ENCODE data around the gene CCDC81. TPM values are rescaled to one million over a fixed set of nuclear protein-coding genes. Genes with fewer than 3 reads are reported as not detected.
"Not testable (repeated sequence)": the region's sequence is repeated elsewhere in the genome, so short reads cannot be mapped to it uniquely, and the experiment has no call there.

The CCDC81 gene
- total RNA-seq, 2 donors from 2014 or later, result 0.41 to 1.0 TPM

DNA sequence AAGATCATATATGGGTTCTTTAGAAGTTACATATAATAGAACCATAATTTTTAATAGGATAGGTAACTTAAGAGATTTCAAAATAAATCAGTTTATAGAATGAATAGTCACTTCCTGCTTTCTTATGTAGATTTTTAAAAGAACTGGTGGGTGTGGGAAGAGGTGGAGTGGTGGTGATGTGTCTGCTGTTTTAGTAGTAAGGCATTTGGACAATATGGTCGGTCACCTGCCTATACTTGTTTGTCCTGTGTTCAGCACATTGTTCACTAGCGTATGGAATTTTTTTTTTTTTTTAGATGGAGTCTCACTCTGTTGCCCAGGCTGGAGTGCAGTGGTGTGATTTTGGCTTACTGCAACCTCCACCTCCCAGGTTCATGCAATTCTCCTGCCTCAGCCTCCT, 39.3 kb downstream of the CCDC81 start:
- H3K9me3 Mint-ChIP-seq, result no peaks in the 10 kb centered on the region
- no peak overlapping the region for H3K4me3 Mint-ChIP-seq
- no peaks in the 10 kb centered on the region for H3K4me1 Mint-ChIP-seq
- H3K36me3 Mint-ChIP-seq (ENCODE audit: low read depth), result no peaks in the 10 kb centered on the region
- no peak overlapping the region for H3K27ac Mint-ChIP-seq
- no peaks in the 10 kb centered on the region for H3K27me3 Mint-ChIP-seq
- ATAC-seq (replicated peaks), result no peak

DNA sequence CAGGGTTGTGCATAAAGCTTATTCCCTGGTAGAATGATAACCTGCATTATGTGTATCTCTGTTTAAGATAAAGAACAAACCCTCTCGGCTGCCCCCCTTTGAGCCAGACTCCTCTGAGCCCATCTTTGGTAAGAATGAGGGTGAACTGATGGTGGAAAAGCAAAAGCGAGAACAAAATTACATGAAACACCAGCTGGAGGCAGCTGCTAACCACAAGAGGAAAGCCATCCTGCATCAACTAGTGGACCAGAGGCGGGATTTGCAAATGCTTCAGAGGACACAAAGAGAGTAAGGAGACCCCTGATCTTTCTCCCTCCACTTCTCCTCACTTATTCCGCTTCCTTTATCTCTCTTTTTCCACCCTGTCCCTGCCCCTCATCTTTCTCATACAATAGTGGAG, 40.3 kb downstream of the CCDC81 start:
- Mint-ChIP-seq H3K4me1 (no peaks in the 10 kb centered on the region), H3K27me3 (no peaks in the 10 kb centered on the region), H3K27ac (no peak overlapping the region), H3K36me3 (ENCODE audit: low read depth) (no peaks in the 10 kb centered on the region), H3K9me3 (no peaks in the 10 kb centered on the region), H3K4me3 (no peak overlapping the region)
- ATAC-seq (replicated peaks), result no peak

DNA sequence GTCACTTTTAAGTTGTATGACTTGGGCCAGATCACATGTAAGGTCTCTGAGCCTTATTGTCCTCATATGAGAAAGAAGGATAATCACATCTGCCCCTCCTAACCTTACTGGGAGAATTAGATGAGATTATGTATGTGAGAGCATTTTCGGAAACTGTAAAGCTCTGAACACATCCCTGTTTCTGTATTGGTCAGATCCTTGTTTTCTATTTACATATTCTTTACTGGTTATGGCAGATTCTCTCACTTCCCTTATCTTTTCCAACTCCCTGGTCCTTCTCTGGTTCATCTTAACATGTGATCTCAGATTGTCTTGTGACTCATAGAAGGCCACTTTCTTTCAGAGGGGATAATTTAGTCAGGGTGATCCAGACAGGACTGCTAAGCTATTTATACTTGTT, 41.8 kb downstream of the CCDC81 start:
- no peak for ATAC-seq (replicated peaks)
- Mint-ChIP-seq H3K4me1 (no peaks in the 10 kb centered on the region), H3K4me3 (no peak overlapping the region), H3K27ac (no peak overlapping the region), H3K36me3 (ENCODE audit: low read depth) (no peaks in the 10 kb centered on the region), H3K9me3 (no peaks in the 10 kb centered on the region), H3K27me3 (no peaks in the 10 kb centered on the region)

DNA sequence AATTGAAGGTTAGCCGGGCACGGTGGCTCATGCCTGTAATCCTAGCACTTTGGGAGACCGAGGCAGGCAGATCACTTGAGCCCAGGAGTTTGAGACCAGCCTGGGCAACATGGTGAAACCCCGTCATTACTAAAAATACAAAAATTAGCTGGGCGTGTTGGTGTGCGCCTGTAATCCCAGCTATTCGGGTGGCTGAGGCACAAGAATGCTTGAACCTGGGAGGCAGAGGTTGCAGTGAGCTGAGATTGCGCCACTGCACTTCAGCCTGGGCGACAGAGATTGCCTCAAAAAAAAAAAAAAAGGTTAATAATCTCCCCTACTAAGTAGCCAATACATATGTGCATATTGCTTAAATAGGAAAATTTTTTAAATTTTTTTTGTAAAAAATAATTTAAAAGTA, 42.3 kb downstream of the CCDC81 start:
- not testable (repeated sequence) for ATAC-seq (replicated peaks); H3K9me3 Mint-ChIP-seq

DNA sequence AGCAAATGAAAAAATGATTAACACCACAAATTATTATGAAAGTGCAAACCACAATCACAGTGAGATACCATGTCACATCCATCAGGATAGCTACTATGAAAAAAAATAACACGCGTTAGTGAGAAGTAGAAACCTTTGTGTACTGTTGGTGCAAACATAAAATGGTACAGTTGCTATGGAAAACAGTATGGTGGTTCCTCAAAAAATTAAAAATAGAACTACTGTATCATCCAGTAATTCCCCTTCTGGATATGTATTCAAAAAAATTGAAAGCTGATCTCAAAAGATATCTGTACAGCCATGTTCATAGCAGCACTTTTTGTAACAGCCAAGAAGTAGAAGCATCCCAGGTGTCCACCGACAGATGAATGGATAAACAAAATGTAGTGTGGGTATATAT, 43.4 kb downstream of the CCDC81 start:
- Mint-ChIP-seq H3K27me3 (no peaks in the 10 kb centered on the region), H3K4me3 (no peak overlapping the region), H3K36me3 (ENCODE audit: low read depth) (no peaks in the 10 kb centered on the region), H3K9me3 (no peaks in the 10 kb centered on the region), H3K4me1 (no peaks in the 10 kb centered on the region), H3K27ac (no peak overlapping the region)
- ATAC-seq (replicated peaks), result no peak

More for the DNA sequence above, 42.3 kb downstream of the CCDC81 start:
- H3K4me3 Mint-ChIP-seq; H3K27ac Mint-ChIP-seq; H3K4me1 Mint-ChIP-seq; H3K36me3 Mint-ChIP-seq (ENCODE audit: low read depth); H3K27me3 Mint-ChIP-seq: not testable (repeated sequence)

DNA sequence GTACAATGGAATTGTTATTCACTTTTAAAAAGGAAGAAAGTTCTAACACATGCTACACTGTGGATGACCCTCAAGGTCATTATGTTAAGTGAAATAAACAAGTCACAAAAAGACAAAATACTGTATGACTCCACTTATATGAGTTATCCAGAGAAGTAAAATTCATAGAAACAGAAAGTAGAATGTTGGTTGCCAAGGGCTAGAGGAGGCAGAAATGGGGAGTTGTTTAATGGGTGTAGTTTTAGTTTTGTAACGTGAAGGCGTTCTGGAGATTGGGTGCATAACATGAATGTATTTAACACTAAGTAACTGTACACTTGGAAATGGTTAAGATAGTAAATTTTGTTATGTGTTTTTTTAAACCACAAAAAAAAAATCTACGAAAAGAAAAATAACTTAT, 43.8 kb downstream of the CCDC81 start:
- H3K9me3 Mint-ChIP-seq, result no peaks in the 10 kb centered on the region
- H3K27me3 Mint-ChIP-seq, result no peaks in the 10 kb centered on the region
- no peaks in the 10 kb centered on the region for H3K36me3 Mint-ChIP-seq (ENCODE audit: low read depth)
- H3K4me1 Mint-ChIP-seq, result no peaks in the 10 kb centered on the region
- peak overlapping the region; percentile 10 for H3K27ac Mint-ChIP-seq
- no peak for ATAC-seq (replicated peaks)
- H3K4me3 Mint-ChIP-seq, result no peak overlapping the region

DNA sequence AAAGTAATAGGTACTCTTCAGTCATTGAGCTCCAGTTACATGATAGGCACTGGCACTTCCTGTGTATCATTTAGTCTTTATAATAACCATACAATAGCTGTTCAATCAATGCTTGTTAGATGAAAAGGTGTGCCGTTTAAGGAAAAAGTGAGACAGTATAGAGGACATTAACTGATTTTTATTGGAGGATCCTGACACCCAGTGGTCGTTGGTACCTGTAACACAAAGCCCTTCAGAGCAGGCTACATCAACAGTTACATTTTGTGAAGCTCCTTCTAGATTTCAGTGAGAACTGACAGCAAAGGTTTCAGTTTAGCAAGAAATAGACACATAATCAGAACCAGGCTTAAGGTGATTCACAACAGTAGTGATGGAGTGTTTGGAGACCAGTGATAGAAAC, 44.2 kb downstream of the CCDC81 start:
- ATAC-seq (replicated peaks), result peak; percentile 65
- no peak overlapping the region for H3K4me3 Mint-ChIP-seq
- H3K36me3 Mint-ChIP-seq (ENCODE audit: low read depth), result no peaks in the 10 kb centered on the region
- H3K4me1 Mint-ChIP-seq, result no peaks in the 10 kb centered on the region
- no peaks in the 10 kb centered on the region for H3K27me3 Mint-ChIP-seq
- no peaks in the 10 kb centered on the region for H3K9me3 Mint-ChIP-seq
- H3K27ac Mint-ChIP-seq, result peak overlapping the region; percentile 10

DNA sequence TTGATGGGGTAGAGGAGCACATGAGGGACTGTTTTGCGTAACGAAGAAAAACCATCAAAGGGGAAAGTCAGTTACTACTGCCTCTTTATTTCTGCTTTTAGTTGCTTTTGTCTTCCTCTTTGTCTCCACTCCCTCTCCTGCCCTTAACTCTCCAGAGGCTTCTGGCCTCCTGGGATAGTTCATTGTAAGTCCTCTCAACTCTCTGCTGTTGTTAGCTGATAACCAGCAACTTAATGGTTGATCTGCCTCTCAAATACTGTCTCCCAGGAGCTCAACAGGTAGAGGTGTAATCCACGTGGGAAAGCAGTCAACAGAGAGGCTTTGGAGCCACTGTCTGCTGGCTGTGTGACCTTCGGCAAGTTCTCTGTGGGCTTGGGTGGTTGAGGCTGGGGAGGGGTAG, 47.3 kb downstream of the CCDC81 start:
- Mint-ChIP-seq H3K9me3 (no peaks in the 10 kb centered on the region), H3K4me1 (no peaks in the 10 kb centered on the region), H3K4me3 (no peak overlapping the region), H3K27ac (no peak overlapping the region), H3K36me3 (ENCODE audit: low read depth) (no peaks in the 10 kb centered on the region), H3K27me3 (no peaks in the 10 kb centered on the region)
- no peak for ATAC-seq (replicated peaks)

DNA sequence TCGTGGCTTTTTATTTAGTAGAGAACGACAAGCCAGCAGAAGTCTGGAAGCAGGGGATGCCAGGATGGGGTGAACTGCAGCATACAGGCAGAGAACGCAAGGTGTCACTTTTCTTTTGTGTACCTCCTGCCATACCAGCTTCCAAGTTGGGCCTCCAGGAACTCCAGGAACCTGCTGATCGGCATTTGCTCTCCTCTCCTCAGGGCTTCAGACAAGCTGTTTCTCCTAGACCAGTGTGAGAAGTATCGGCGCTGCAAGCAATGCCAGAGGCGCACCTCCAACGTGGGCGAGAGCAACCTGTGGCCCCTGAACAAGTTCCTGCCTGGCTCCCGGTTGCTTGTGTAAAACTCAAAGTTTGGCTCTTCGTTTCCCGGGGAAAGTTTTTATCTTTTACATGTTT, 47.7 kb downstream of the CCDC81 start:
- Mint-ChIP-seq H3K4me3 (no peak overlapping the region), H3K27ac (no peak overlapping the region), H3K36me3 (ENCODE audit: low read depth) (no peaks in the 10 kb centered on the region), H3K4me1 (no peaks in the 10 kb centered on the region), H3K9me3 (no peaks in the 10 kb centered on the region), H3K27me3 (no peaks in the 10 kb centered on the region)
- ATAC-seq (replicated peaks), result no peak

DNA sequence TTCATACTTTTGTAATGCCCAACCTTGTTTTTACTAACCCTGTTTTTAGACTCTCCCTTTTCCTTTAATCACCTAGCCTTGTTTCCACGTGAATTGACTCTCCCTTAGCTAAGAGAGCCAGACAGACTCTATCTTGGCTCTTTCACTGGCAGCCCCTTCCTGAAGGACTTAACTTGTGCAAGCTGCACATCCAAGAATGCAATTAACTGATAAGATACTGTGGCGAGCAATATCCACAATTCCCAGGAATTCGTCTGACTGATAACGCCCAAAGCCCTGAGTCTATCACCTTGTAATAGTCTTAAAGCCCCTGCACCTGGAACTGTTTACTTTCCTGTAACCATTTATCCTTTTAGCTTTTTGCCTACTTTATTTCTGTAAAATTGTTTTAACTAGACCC, 48.8 kb downstream of the CCDC81 start:
- H3K4me3 Mint-ChIP-seq; H3K4me1 Mint-ChIP-seq; H3K27ac Mint-ChIP-seq; H3K27me3 Mint-ChIP-seq; H3K36me3 Mint-ChIP-seq (ENCODE audit: low read depth); ATAC-seq (replicated peaks); H3K9me3 Mint-ChIP-seq: not testable (repeated sequence)

DNA sequence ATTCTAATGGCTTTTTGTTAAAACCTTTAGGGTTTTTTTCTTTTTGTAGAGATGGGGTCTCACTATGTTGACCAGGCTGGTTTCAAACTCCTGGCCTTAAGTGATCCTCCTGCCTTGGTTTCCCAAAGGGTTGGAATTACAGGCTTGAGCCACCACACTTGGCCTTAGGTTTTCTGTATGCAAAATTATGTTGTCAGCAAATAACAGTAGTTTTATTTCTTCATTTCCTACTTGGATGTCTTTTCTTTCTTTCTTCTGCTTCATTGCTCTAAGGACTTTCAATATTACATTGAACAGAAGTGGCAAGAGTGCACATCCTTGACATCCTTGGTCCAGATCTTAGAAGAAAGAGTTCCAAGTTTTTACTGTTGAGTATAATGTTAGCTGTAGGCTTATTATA, 52.8 kb downstream of the CCDC81 start:
- H3K4me3 Mint-ChIP-seq, result no peak overlapping the region
- no peaks in the 10 kb centered on the region for H3K4me1 Mint-ChIP-seq
- H3K27me3 Mint-ChIP-seq, result peaks cover 4% of the 10 kb centered on the region
- H3K36me3 Mint-ChIP-seq (ENCODE audit: low read depth), result no peaks in the 10 kb centered on the region
- no peak for ATAC-seq (replicated peaks)
- H3K27ac Mint-ChIP-seq, result no peak overlapping the region
- peaks cover 3% of the 10 kb centered on the region for H3K9me3 Mint-ChIP-seq

DNA sequence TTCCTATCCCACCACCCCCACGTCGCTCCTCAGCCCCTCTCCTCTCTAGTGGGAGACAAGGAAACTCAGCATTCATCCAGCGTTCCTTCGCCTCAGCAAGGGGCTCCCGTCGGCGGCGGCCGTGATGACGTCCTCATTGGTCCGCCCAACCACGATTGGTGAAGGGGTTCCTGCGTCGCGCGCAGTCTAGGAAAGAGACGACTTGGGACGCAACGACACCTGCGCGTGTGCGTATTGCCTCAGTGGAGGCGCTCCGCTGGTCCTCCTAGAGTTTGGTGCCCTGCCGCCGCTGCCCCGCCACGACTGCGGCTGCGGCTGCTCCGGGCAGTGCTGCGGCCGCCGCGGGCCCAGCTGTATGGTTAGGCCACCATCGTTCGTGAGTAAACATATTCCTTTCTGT, 56.6 kb downstream of the CCDC81 start:
- ATAC-seq (replicated peaks), result peak; percentile 40
- Mint-ChIP-seq H3K36me3 (ENCODE audit: low read depth) (no peaks in the 10 kb centered on the region), H3K9me3 (peaks cover 3% of the 10 kb centered on the region), H3K27me3 (peaks cover 4% of the 10 kb centered on the region), H3K4me3 (peak overlapping the region; percentile 22), H3K27ac (no peak overlapping the region), H3K4me1 (no peaks in the 10 kb centered on the region)

DNA sequence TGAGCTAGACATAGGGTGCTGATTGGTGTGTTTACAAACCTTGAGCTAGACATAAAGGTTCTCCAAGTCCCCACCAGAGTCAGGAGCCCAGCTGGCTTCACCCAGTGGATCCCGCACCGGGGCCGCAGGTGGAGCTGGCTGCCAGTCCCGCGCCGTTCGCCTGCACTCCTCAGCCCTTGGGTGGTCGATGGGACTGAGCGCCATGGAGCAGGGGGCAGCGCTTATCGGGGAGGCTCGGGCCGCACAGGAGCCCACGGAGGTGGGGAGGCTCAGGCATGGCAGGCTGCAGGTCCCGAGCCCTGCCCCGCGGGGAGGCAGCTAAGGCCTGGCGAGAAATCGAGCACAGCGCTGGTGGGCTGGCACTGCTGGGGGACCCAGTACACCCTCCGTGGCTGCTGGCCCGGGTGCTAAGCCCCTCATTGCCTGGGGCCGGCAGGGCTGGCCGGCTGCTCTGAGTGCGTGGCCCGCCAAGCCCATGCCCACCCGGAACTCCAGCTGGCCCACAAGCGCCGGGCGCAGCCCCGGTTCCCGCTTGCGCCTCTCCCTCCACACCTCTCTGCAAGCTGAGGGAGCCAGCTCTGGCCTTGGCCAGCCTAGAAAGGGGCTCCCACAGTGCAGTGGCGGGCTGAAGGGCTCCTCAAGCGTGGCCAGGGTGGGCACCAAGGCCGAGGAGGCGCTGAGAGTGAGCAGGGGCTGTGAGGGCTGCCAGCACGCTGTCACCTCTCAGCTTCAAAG, 58.8 kb downstream of the CCDC81 start:
- not testable (repeated sequence) for ATAC-seq (replicated peaks); H3K9me3 Mint-ChIP-seq; H3K36me3 Mint-ChIP-seq (ENCODE audit: low read depth); H3K4me3 Mint-ChIP-seq; H3K27ac Mint-ChIP-seq; H3K27me3 Mint-ChIP-seq; H3K4me1 Mint-ChIP-seq

DNA sequence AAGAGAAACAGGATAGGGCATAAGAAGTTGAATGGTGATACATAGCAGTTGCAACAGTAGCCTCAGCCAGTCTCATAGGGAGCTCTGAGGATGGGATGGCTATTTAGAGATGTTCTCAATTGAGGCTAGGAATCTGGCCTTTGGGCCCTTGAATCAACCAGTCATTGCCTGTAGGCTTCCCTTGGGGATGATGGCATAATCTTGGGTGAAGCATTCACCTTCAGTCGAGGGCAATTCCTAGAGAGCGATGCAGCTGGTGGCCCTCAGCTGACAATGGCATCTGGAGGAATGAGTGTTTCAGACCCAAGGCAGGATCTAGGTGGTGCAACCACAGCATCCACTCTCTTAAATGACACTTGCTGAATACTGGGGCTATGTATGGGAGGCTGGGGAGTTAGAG, 61.0 kb downstream of the CCDC81 start:
- Mint-ChIP-seq H3K4me3 (no peak overlapping the region), H3K4me1 (no peaks in the 10 kb centered on the region), H3K27ac (no peak overlapping the region), H3K36me3 (ENCODE audit: low read depth) (no peaks in the 10 kb centered on the region), H3K9me3 (no peaks in the 10 kb centered on the region), H3K27me3 (no peaks in the 10 kb centered on the region)
- no peak for ATAC-seq (replicated peaks)

DNA sequence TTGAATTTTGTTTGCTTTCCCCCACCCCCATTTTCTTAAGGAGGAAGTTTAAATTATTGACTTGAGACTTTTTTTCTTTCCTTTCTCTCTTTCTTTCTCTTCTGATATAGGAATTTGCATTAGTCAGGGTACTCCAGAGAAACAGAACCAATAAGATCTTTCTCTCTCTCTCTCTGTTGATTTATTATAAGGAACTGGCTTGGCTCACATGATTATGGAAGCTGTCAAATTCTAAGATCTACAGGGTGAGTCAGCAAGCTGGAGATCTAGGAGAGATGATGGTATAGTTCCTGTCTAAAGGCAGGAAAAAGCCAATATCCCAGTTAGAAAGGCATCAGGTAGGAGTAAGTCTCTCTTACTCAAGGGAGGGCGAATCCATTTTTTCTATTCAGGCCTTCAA, 64.0 kb downstream of the CCDC81 start:
- Mint-ChIP-seq H3K27ac (no peak overlapping the region), H3K36me3 (ENCODE audit: low read depth) (no peaks in the 10 kb centered on the region), H3K4me1 (no peaks in the 10 kb centered on the region), H3K9me3 (no peaks in the 10 kb centered on the region), H3K4me3 (no peak overlapping the region), H3K27me3 (no peaks in the 10 kb centered on the region)
- no peak for ATAC-seq (replicated peaks)

DNA sequence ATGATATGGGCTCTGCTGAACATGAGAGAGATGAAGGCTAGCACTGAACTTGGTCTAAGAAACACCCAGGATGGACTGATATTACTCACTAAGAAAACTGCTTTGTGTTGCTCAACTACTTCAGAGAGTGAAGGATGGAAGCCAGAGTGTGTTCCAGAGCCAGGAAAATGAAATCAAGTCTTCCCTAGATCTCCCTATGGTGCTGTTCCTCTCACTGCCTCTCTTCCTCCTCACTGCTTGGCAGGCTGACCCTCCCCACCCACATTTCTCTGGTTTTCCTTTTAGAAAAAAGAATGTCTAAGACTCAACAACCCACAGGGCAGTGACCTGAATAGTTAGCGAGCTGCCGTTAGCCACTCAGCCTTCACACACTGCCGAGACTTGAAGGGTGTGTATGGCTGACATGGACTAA, 65.6 kb downstream of the CCDC81 start:
- no peak for ATAC-seq (replicated peaks)
- peak overlapping the region; percentile 14 for H3K27ac Mint-ChIP-seq
- H3K27me3 Mint-ChIP-seq, result no peaks in the 10 kb centered on the region
- H3K9me3 Mint-ChIP-seq, result no peaks in the 10 kb centered on the region
- H3K4me3 Mint-ChIP-seq, result no peak overlapping the region
- H3K36me3 Mint-ChIP-seq (ENCODE audit: low read depth), result no peaks in the 10 kb centered on the region
- no peaks in the 10 kb centered on the region for H3K4me1 Mint-ChIP-seq
